22Rv1 (cell line): Measurements from ENCODE around the gene BZW2.

Experiments
- ZFX ChIP-seq: fragments of 450-650 bp; IDR thresholded peaks from 2 replicates; pipeline ENCODE4 v1.6.1; 2017; ENCODE audit warnings: antibody characterized with exemption, borderline replicate concordance
- TF ChIP-seq, protein P1 (sequence below): fragments of 450-650 bp; IDR thresholded peaks from 2 replicates; pipeline ENCODE4 v1.5.1; 2017; ENCODE audit warnings: mild to moderate bottlenecking

DNA sequence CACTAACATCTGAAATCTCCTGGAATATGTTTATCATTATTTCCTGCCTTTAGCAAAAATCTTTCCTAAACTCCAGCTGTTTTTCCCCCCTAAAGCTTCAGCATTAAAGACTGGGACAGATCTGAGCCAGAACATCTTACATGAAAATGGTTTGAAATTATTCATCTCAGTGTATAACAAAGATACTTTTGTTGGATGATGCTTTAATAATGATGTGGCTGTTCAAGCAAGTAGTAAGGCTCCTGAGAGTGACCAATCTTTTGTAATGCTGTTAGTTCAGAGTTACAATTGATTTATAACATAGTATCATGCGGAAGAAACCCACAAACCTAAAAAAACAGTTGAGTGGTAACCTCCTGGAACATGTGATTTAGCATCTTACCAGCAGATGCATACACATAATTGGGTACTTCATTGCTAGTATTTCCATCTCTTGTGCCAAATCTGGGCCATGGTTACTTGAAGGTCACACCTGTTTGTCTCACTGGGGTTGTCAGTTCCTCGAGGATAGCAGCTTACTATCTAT lies 1.5 kb downstream of the BZW2 start:
- TF ChIP-seq, protein P1, sequence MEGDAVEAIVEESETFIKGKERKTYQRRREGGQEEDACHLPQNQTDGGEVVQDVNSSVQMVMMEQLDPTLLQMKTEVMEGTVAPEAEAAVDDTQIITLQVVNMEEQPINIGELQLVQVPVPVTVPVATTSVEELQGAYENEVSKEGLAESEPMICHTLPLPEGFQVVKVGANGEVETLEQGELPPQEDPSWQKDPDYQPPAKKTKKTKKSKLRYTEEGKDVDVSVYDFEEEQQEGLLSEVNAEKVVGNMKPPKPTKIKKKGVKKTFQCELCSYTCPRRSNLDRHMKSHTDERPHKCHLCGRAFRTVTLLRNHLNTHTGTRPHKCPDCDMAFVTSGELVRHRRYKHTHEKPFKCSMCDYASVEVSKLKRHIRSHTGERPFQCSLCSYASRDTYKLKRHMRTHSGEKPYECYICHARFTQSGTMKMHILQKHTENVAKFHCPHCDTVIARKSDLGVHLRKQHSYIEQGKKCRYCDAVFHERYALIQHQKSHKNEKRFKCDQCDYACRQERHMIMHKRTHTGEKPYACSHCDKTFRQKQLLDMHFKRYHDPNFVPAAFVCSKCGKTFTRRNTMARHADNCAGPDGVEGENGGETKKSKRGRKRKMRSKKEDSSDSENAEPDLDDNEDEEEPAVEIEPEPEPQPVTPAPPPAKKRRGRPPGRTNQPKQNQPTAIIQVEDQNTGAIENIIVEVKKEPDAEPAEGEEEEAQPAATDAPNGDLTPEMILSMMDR = no peak
- TF ChIP-seq ZFX = no peak
